ENCODE data around the gene USP3. TPM values are rescaled to one million over a fixed set of nuclear protein-coding genes. Genes with fewer than 3 reads are reported as not detected.

The USP3 gene
- total RNA-seq, 2 donors from 2014 or later, result 48.8 to 50.1 TPM

DNA sequence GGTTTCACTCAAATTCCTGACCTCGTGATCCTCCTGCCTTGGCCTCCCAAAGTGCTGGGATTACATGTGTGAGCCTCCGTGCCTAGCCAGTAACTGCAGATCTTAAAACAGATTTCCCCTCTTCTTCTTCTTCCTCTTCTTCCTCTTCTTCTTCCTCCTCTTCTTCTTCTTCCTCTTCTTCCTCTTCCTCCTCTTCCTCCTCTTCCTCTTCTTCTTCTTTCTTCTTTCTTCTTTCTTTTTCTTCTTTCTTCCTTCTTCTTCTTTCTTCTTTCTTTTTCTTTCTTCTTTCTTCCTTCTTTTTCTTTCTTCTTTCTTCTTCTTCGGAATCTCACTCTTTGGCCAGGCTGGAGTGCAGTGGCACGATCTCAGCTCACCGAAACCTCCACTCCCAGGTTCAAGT, 7.8 kb downstream of the USP3 start:
- Histone ChIP-seq H3K9me3 (no peaks in the 10 kb centered on the region), H3K27ac (no peak overlapping the region), H3K36me3 (replicated peaks in 1 of 2; ENCODE audit: insufficient read depth in 1 of 2, low read depth in 2 of 2) (no peaks in the 10 kb centered on the region), H3K4me3 (no peak overlapping the region), H3K4me1 (peaks cover 87% of the 10 kb centered on the region), H3K27me3 (no peaks in the 10 kb centered on the region)
- intact Hi-C loops (cut with DNase I), result no loop called here
- ATAC-seq (no peak), DNase-seq (no peak)
- TF ChIP-seq, protein P1, sequence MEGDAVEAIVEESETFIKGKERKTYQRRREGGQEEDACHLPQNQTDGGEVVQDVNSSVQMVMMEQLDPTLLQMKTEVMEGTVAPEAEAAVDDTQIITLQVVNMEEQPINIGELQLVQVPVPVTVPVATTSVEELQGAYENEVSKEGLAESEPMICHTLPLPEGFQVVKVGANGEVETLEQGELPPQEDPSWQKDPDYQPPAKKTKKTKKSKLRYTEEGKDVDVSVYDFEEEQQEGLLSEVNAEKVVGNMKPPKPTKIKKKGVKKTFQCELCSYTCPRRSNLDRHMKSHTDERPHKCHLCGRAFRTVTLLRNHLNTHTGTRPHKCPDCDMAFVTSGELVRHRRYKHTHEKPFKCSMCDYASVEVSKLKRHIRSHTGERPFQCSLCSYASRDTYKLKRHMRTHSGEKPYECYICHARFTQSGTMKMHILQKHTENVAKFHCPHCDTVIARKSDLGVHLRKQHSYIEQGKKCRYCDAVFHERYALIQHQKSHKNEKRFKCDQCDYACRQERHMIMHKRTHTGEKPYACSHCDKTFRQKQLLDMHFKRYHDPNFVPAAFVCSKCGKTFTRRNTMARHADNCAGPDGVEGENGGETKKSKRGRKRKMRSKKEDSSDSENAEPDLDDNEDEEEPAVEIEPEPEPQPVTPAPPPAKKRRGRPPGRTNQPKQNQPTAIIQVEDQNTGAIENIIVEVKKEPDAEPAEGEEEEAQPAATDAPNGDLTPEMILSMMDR (IDR thresholded peaks at IDR 0.05), result no peak
- TF ChIP-seq POLR2A (IDR thresholded peaks at IDR 0.05), result no peak
- 77 to 79% methylated on average over 5 of the region's 5 CpGs for WGBS, 2 donors

DNA sequence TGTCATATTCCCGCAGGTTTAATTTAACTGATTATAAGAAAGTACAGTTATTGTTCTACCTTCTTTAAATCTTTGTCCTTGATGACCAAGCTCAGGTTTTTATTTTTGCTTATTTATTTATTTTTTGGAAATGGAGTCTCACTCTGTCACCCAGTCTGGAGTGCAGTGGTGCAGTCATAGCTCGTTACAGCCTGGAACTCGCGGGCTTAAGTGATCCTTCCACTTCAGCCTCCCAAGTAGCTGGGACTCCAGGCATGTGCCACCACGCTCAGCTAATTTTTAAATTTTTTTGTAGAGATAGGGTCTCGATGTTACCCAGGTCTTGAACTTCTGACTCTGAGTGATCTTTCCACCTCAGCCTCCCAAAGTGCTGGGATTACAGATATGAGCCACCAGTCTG, 8.9 kb downstream of the USP3 start:
- Histone ChIP-seq H3K27me3 (no peaks in the 10 kb centered on the region), H3K36me3 (replicated peaks in 1 of 2; ENCODE audit: insufficient read depth in 1 of 2, low read depth in 2 of 2) (no peaks in the 10 kb centered on the region), H3K4me1 (peaks cover 87% of the 10 kb centered on the region), H3K27ac (peak overlapping the region in 1 of 4 donors; percentile 5), H3K4me3 (no peak overlapping the region), H3K9me3 (no peaks in the 10 kb centered on the region)
- 81 to 90% methylated on average over 6 of the region's 6 CpGs for WGBS, 2 donors
- no peak for TF ChIP-seq POLR2A (IDR thresholded peaks at IDR 0.05)
- no peak for ATAC-seq
- DNase-seq, result no peak
- intact Hi-C loops (cut with DNase I), result no loop called here

DNA sequence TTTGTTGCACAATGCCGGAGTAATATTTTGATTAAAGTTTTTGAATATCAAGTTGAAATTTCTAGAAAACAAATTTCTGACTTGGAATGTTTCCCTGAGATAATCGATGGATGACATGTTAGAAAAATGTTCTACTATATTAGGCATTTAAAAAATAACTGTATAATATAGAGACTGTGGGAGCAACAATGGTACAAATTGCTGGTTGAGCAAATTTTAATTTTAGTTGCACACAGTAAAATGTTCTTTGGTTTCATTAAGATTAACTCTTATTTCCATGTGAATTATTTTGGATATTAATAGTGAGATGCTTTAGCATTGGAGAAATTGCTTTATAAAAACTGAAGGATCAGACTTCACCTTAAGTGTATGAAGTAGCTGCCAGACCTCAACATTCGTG, 9.3 kb downstream of the USP3 start:
- WGBS, 2 donors, result 65 to 68% methylated on average over 3 of the region's 3 CpGs
- no peak overlapping the region for H3K4me3 ChIP-seq
- H3K27me3 ChIP-seq, result no peaks in the 10 kb centered on the region
- no peaks in the 10 kb centered on the region for H3K9me3 ChIP-seq
- H3K4me1 ChIP-seq, result peaks cover 87% of the 10 kb centered on the region
- ATAC-seq (no peak), DNase-seq (no peak)
- peak overlapping the region in 1 of 4 donors; percentile 64 for H3K27ac ChIP-seq
- TF ChIP-seq, protein P1 (IDR thresholded peaks at IDR 0.05), result no peak
- TF ChIP-seq POLR2A (IDR thresholded peaks at IDR 0.05), result no peak
- intact Hi-C loops (cut with DNase I), result no loop called here
- H3K36me3 ChIP-seq (replicated peaks in 1 of 2; ENCODE audit: insufficient read depth in 1 of 2, low read depth in 2 of 2), result no peaks in the 10 kb centered on the region

DNA sequence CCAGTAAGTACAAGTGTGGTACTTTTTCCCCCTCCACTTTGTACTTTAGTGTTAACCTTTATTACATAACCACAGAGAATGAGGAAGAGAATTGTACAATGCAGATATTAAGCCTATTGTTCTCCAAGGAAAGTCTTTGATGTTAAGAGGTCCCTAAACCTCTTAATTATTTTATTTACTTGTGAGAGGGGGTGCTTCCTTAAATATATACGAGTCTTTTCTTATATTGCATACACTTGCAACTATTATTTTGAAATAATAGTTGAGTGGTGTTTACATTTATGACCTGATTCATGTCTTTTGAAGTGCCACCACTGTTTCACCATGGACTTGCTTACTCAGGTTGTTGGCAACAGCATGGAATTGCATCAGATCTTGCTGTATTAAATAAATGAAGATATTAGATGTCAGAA, 10.1 kb downstream of the USP3 start:
- ATAC-seq (peak; percentile 75), DNase-seq (peak in 3 of 4 donors; percentile 36 to 62 (median 53))
- intact Hi-C loops (cut with DNase I), result no loop called here
- 2 to 12% methylated on average over 1 of the region's 1 CpG for WGBS, 2 donors
- Histone ChIP-seq H3K9me3 (no peaks in the 10 kb centered on the region), H3K27ac (peak overlapping the region in 1 of 4 donors; percentile 64), H3K27me3 (no peaks in the 10 kb centered on the region), H3K4me3 (no peak overlapping the region), H3K4me1 (peaks cover 87% of the 10 kb centered on the region), H3K36me3 (replicated peaks in 1 of 2; ENCODE audit: insufficient read depth in 1 of 2, low read depth in 2 of 2) (no peaks in the 10 kb centered on the region)
- no peak for TF ChIP-seq POLR2A (IDR thresholded peaks at IDR 0.05)
- TF ChIP-seq, protein P1 (IDR thresholded peaks at IDR 0.05), result no peak

DNA sequence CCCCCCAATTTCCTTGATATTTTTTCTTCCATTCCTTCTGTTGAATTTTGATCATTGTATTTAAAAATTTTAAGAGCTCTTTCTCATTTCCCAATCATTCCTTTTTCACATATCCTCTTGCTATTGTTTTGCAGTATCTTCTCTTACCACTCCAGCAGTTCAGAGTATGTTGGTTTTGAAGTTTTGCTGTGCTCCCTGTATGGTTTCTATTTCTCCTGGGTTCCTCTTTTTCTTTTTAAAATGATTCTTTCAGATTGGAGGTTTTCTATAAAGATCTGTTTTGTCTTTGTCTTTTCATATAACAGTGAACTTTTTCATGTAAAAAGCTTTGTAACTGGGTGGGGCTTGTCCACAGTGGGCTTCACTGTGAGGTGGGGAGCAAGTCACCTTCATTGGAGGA, 12.8 kb downstream of the USP3 start:
- Histone ChIP-seq H3K36me3 (replicated peaks in 1 of 2; ENCODE audit: insufficient read depth in 1 of 2, low read depth in 2 of 2) (no peaks in the 10 kb centered on the region), H3K4me3 (no peak overlapping the region), H3K27me3 (no peaks in the 10 kb centered on the region), H3K27ac (no peak overlapping the region), H3K9me3 (no peaks in the 10 kb centered on the region), H3K4me1 (peaks cover 98% of the 10 kb centered on the region)
- ATAC-seq, result no peak
- no peak for DNase-seq
- no peak for TF ChIP-seq POLR2A (IDR thresholded peaks at IDR 0.05)
- TF ChIP-seq, protein P1 (IDR thresholded peaks at IDR 0.05), result no peak
- intact Hi-C loops (cut with DNase I), result no loop called here

Measured in body of pancreas (tissue), 4 donors.